Endothelial cell of umbilical vein (primary cell): ENCODE results near the gene ABLIM2. TPM values are rescaled to one million over a fixed set of nuclear protein-coding genes. Genes with fewer than 3 reads are reported as not detected.

ENCODE experiments used
- BruUV-seq: library from RNA; stranded (reverse); fragments of 400-500 nt; replicated peaks from 2 replicates; lab custom pipeline; 2021; lab: Mats Ljungman, UMichigan
- CTCF ChIA-PET: fragments of 300-600, 350-600 bp; sonication (Branson Sonifier 250); formaldehyde crosslinking; loops from one replicate; lab custom pipeline; 2021; ENCODE audit warnings: antibody characterized with exemption, inconsistent platforms; lab: Charles Lee
- POLR2A ChIA-PET: fragments of 300-600, 350-600 bp; sonication (Branson Sonifier 250); formaldehyde crosslinking; loops from one replicate; lab custom pipeline; 2021; ENCODE audit warnings: antibody characterized with exemption, inconsistent platforms; lab: Charles Lee
- DNase-seq: peaks from one replicate; pipeline ENCODE4 v3.0.0-alpha.2; 2011; ENCODE audit warnings: low read depth, low spot score
- FAIRE-seq: peaks from 2 replicates; lab custom pipeline; 2011; peaks lifted over from hg19 to GRCh38; lab: Jason Lieb, UNC
- H2AFZ ChIP-seq: 2 replicates; pipeline ENCODE4 v1.6.0; 2012; ENCODE audit warnings: low read depth, low read length, control low read depth, inconsistent platforms
- H3K27ac ChIP-seq: 2 replicates; pipeline ENCODE4 v1.5.1; 2011; ENCODE audit warnings: low read depth, mild to moderate bottlenecking, control low read depth, low read length, moderate library complexity; ENCODE audit not compliant: insufficient read depth
- H3K27me3 ChIP-seq, 2 experiments: 2 replicates each; pipeline versions ENCODE4 v1.6.0 to v1.6.1; 2011; ENCODE audit warnings: low read length in 2 of 2, mixed read lengths in 1 of 2; ENCODE audit not compliant: control insufficient read depth in 2 of 2, insufficient read depth in 2 of 2
- H3K36me3 ChIP-seq, 2 experiments: 2 replicates in 1 of 2; 3 replicates in 1 of 2; pipeline ENCODE4 v1.5.1; 2011; ENCODE audit warnings: low read length in 2 of 2, mild to moderate bottlenecking in 1 of 2, moderate library complexity in 1 of 2; ENCODE audit not compliant: control insufficient read depth in 2 of 2, insufficient read depth in 2 of 2; ENCODE audit errors: extremely low read depth in 1 of 2
- H3K4me1 ChIP-seq: 3 replicates; pipeline ENCODE4 v1.5.1; 2011; ENCODE audit warnings: mild to moderate bottlenecking, low read length; ENCODE audit not compliant: control insufficient read depth, insufficient read depth; ENCODE audit errors: extremely low read depth
- H3K4me2 ChIP-seq: 2 replicates; pipeline ENCODE4 v1.6.1; 2011; ENCODE audit warnings: low read length, control low read depth, mixed read lengths; ENCODE audit not compliant: insufficient read depth
- H3K4me3 ChIP-seq, 3 experiments: fragments of 200-600 bp in 1 of 3; sonication (generic), shearing (Covaris generic) in 1 of 3; replicated peaks in 1 of 3; 2 replicates each; pipeline ENCODE4 v1.5.1; 2011 to 2016; ENCODE audit warnings: control low read depth in 3 of 3, low read length in 3 of 3, mild to moderate bottlenecking in 2 of 3, inconsistent platforms in 1 of 3, low read depth in 1 of 3, moderate library complexity in 1 of 3; ENCODE audit not compliant: insufficient read depth in 1 of 3
- H3K79me2 ChIP-seq: 2 replicates; pipeline ENCODE4 v1.6.0; 2012; ENCODE audit warnings: low read length, inconsistent platforms; ENCODE audit not compliant: control insufficient read depth, insufficient read depth
- H3K9ac ChIP-seq: replicated peaks from 2 replicates; pipeline ENCODE3; 2011; ENCODE audit warnings: low read length, control low read depth; ENCODE audit not compliant: insufficient read depth; ENCODE audit errors: extremely low read depth
- H3K9me1 ChIP-seq: replicated peaks from 3 replicates; pipeline ENCODE4 v1.6.0; 2011; ENCODE audit warnings: mild to moderate bottlenecking, low read length; ENCODE audit not compliant: control insufficient read depth, insufficient read depth; ENCODE audit errors: extremely low read depth
- H3K9me3 ChIP-seq: replicated peaks from 2 replicates; pipeline ENCODE4 v1.5.1; 2012; ENCODE audit warnings: low read length, inconsistent platforms; ENCODE audit not compliant: control insufficient read depth, insufficient read depth
- H4K20me1 ChIP-seq: replicated peaks from 2 replicates; pipeline ENCODE3; 2011; ENCODE audit warnings: mild to moderate bottlenecking, low read length; ENCODE audit not compliant: control insufficient read depth, insufficient read depth; ENCODE audit errors: extremely low read depth
- CTCF ChIP-seq, 2 donors: IDR thresholded peaks; 1 replicate in 1 of 2; 2 replicates in 1 of 2; pipeline ENCODE4 v1.5.1; 2011; ENCODE audit warnings: low read length in 2 of 2, mild to moderate bottlenecking in 2 of 2, moderate library complexity in 2 of 2, control low read depth in 1 of 2, inconsistent platforms in 1 of 2, low read depth in 1 of 2; ENCODE audit not compliant: insufficient read depth in 1 of 2; ENCODE audit errors: extremely low read depth in 1 of 2
- EZH2 ChIP-seq: IDR thresholded peaks from 2 replicates; pipeline ENCODE4 v1.6.1; 2012; ENCODE audit warnings: borderline replicate concordance, low read depth, mild to moderate bottlenecking, moderate library complexity, low read length, inconsistent platforms; ENCODE audit not compliant: severe bottlenecking
- FOS ChIP-seq: IDR thresholded peaks from 2 replicates; pipeline ENCODE4 v1.6.1; 2011; ENCODE audit warnings: mild to moderate bottlenecking, low read length, moderate library complexity, borderline replicate concordance; ENCODE audit not compliant: insufficient read depth
- GATA2 ChIP-seq: IDR thresholded peaks from 2 replicates; pipeline ENCODE4 v1.7.0; 2011; ENCODE audit warnings: low read depth, mild to moderate bottlenecking, moderate library complexity, mixed read lengths, low read length; ENCODE audit not compliant: insufficient read length, insufficient read depth
- JUN ChIP-seq: IDR thresholded peaks from 2 replicates; pipeline ENCODE4 v1.6.1; 2011; ENCODE audit warnings: borderline replicate concordance, low read depth; ENCODE audit not compliant: insufficient read length, insufficient read depth
- MAX ChIP-seq: IDR thresholded peaks from 2 replicates; pipeline ENCODE4 v1.6.1; 2011; ENCODE audit not compliant: insufficient read depth, insufficient read length
- MYC ChIP-seq: IDR thresholded peaks from one replicate; pipeline ENCODE4 v1.6.1; 2011; ENCODE audit warnings: mild to moderate bottlenecking, low read depth, low read length
- POLR2A ChIP-seq: IDR thresholded peaks from 2 replicates; pipeline ENCODE4 v1.6.1; 2012; ENCODE audit warnings: low read depth, mild to moderate bottlenecking, control low read depth, low read length
- POLR2AphosphoS5 ChIP-seq: IDR thresholded peaks from 2 replicates; pipeline ENCODE4 v1.6.1; 2012; ENCODE audit warnings: low read depth, mild to moderate bottlenecking, control low read depth, low read length, moderate library complexity; ENCODE audit not compliant: insufficient read depth
- dilution Hi-C: fragments of 300-500 bp; cut with MboI; formaldehyde crosslinking; loops from one replicate; pipeline ENCODE4 v1.15.0; 2019; ENCODE audit warnings: low sequenced_read_pairs; ENCODE audit not compliant: extremely low pct_ligation_motif_present
- intact Hi-C: fragments of 100-400 bp; cut with micrococcal nuclease; formaldehyde crosslinking; loops from one replicate; pipeline ENCODE4 v1.10.0; 2022
- polyA plus RNA-seq, 4 experiments: library from polyadenylated mRNA; depleted of rRNA in 3 of 4; stranded (reverse) in 3 of 4; unstranded in 1 of 4; fragments of >200 nt; gene quantifications; 2 replicates each; pipeline versions ENCODE4 v1.2.1 to v1.2.3, GENCODE V29; 2011 to 2012; ENCODE audit warnings: missing spikeins in 1 of 4
- total RNA-seq: library from RNA; stranded (reverse); gene quantifications from 2 replicates; pipeline ENCODE4 v1.2.3, GENCODE V29; 2021

Gene ABLIM2
- total and polyA plus RNA-seq, 2 donors (not counting 3 experiments of a cell fraction or from before 2014, with no cell fraction given) = 0.28 to 0.66 TPM

DNA sequence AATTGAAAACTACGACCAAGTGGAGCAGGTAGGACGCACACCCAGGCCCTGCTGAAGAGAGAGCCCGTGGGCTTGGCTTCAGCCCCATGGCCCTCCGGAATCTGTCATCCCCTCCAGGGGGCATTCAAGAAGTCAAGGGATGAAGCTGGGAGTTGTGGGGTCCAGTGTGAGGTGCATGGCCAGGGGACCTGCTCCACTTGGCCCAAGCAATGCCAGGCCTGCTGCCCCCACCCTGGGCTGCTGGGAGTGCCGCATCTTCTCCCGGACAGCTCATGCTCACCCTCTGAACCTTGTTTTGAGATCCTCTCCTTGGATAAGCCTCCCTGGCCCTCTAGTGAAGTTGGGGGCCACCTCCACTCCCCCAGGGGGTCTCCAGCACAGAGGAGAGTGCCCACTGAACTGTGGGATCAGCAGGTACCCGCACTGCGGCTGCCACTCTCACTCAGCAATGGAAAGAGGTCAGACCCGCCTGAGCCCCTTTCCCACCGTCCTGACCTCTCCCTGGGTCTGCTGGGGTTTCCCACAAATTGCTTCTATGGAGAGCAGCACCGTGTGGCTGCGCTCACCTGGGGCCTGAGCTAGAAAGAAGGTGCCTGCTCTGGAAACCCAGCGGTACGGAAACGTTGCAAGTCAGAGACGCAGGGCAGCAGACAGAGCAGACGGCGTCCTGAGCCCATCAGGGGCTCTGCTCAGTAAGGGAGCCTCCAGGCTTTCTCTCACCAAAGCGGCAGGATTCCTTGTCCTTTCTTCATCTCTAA lies 5.0 kb upstream of the ABLIM2 start:
- POLR2A ChIA-PET = no interaction called here
- DNase-seq = no peak
- H3K9me3 ChIP-seq = no peaks in the 10 kb centered on the region
- CTCF ChIA-PET = interaction anchor here (1.1 kb wide), 1 partner anchor 18 kb away, joined by 4 read pairs; no protein-coding TSS in a partner anchor
- no peaks in the 10 kb centered on the region for H3K79me2 ChIP-seq
- no peak for FAIRE-seq
- dilution Hi-C loops = no loop called here
- H3K4me2 ChIP-seq = no peak overlapping the region
- H3K4me1 ChIP-seq = peaks cover 6% of the 10 kb centered on the region
- H3K9me1 ChIP-seq = no peaks in the 10 kb centered on the region
- peaks cover 2 to 7% of the 10 kb centered on the region in 2 experiments for H3K27me3 ChIP-seq
- no peak overlapping the region for H3K4me3 ChIP-seq
- H2AFZ ChIP-seq = no peak overlapping the region
- TF ChIP-seq MAX (no peak), FOS (no peak), CTCF (IDR thresholded peaks at IDR 0.05; ENCODE audit: extremely low read depth in 1 of 2, insufficient read depth in 1 of 2, low read depth in 1 of 2, low read length in 2 of 2) (no peak), JUN (no peak), MYC (no peak), POLR2AphosphoS5 (no peak), GATA2 (no peak), EZH2 (no peak), POLR2A (no peak)
- H3K27ac ChIP-seq = no peak overlapping the region
- no peak overlapping the region for H3K9ac ChIP-seq
- intact Hi-C loops = no loop called here
- H4K20me1 ChIP-seq = no peaks in the 10 kb centered on the region
- H3K36me3 ChIP-seq = no peaks in the 10 kb centered on the region
- no TSS peak for BruUV-seq
